COLO668 (cell line): ENCODE results near the gene CDY1.
"Not testable (repeated sequence)": the region's sequence is repeated elsewhere in the genome, so short reads cannot be mapped to it uniquely, and the experiment has no call there.

ENCODE experiments used
- DNase-seq: peaks from one replicate; lab custom pipeline; 2025; ENCODE audit not compliant: unreplicated experiment; lab: John Stamatoyannopoulos, UW

CDY1 gene

GRCh38 chrY:25621817-25622216 lies at the start of gene CDY1:
Gene CDY1, plus strand, starts transcription at chrY:25622117. Its CDS starts 326 bp downstream, at chrY:25622443.
- not testable (repeated sequence) for DNase-seq

GRCh38 chrY:25593336-25593735 lies 28.6 kb upstream of the CDY1 start:
- not testable (repeated sequence) for DNase-seq

GRCh38 chrY:25620209-25620608 lies 1.7 kb upstream of the CDY1 start:
- not testable (repeated sequence) for DNase-seq

- DNase-seq, result not testable (repeated sequence)
Observed at GRCh38 chrY:25626524-25626923, 4.6 kb downstream of the CDY1 start.

GRCh38 chrY:25630383-25631112 lies 8.6 kb downstream of the CDY1 start:
- DNase-seq, result not testable (repeated sequence)

- not testable (repeated sequence) for DNase-seq
Observed at GRCh38 chrY:25639852-25640251, 17.9 kb downstream of the CDY1 start.

GRCh38 chrY:25643024-25643915 lies 21.4 kb downstream of the CDY1 start:
- not testable (repeated sequence) for DNase-seq
